Measurements from ENCODE around the gene NOL4L. TPM values are rescaled to one million over a fixed set of nuclear protein-coding genes. Genes with fewer than 3 reads are reported as not detected.

The NOL4L gene
- total and polyA plus RNA-seq, 12 donors: 1.5 to 10.1 (median 5.1) TPM

DNA sequence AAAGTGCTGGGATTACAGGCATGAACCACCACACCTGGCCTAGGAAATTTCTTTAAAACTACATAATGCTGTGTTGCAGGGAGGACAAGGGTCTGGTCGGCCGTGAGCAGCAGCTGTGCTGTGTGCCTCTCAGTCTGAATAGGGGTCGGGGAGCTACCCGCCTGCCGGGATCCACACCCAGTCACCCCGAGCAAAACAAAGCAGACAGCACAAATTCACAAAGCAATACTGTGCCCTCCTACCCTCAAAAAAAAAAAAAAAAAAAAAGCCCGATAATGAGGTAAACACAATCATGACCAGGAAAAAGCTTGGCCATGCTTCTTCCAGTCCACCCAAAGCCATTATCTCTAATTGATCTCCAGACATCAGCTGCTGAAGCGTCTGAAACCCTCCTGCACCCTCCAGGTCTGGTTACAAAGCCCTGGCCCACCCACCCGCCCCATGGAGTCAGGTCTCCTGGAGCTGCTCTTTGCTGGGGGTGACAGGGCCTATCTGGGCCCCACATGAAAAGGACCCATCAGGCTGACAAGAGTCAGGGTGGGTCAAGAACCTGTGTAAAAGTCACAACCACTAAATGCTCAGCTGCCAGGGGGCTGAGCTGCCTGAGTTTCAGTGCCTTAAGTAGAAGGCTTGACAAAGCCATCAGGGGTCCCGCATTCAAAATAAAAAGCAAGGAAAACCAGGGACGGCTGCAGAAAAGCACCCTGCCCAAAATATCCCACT, 88.2 kb downstream of the NOL4L start:
- Histone ChIP-seq H3K27ac (peak overlapping the region in 8 of 10 donors; percentile 27 to 78 (median 43)), H3K36me3 (no peaks in the 10 kb centered on the region), H3K4me3 (no peak overlapping the region), H3K4me1 (peaks cover 0 to 18% (median 14%) of the 10 kb centered on the region in 9 donors), H3K27me3 (no peaks in the 10 kb centered on the region), H3K9me3 (no peaks in the 10 kb centered on the region)
- DNase-seq: no peak
- WGBS, 2 donors: 81 to 82% methylated on average over 11 of the region's 11 CpGs
- intact Hi-C loops (cut with DNase I): no loop called here
- TF ChIP-seq, protein P1, sequence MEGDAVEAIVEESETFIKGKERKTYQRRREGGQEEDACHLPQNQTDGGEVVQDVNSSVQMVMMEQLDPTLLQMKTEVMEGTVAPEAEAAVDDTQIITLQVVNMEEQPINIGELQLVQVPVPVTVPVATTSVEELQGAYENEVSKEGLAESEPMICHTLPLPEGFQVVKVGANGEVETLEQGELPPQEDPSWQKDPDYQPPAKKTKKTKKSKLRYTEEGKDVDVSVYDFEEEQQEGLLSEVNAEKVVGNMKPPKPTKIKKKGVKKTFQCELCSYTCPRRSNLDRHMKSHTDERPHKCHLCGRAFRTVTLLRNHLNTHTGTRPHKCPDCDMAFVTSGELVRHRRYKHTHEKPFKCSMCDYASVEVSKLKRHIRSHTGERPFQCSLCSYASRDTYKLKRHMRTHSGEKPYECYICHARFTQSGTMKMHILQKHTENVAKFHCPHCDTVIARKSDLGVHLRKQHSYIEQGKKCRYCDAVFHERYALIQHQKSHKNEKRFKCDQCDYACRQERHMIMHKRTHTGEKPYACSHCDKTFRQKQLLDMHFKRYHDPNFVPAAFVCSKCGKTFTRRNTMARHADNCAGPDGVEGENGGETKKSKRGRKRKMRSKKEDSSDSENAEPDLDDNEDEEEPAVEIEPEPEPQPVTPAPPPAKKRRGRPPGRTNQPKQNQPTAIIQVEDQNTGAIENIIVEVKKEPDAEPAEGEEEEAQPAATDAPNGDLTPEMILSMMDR (IDR thresholded peaks at IDR 0.05): no peak
- ATAC-seq: no peak

DNA sequence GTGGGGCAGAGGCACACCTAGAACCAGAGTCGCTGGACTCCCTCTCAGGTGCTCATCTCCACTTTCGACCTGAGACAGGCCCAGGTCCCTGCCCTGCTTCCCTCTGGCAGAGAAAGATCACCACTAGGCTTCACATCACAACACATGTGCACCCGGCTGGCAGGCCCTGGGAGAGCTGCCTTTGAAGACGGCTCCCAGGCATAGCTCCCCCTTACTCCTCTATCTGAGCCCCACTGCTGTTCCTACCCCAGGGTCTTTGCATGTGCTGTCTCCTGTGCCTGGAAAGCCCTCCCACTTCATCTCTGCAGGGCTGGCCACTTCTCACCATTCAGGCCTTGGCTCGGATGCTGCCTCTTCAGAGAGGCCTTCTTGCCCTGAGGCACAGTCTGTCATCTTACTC, 89.2 kb downstream of the NOL4L start:
- 97 to 98% methylated on average over 5 of the region's 5 CpGs for WGBS, 2 donors
- ATAC-seq (no peak), DNase-seq (no peak)
- Histone ChIP-seq H3K27ac (no peak overlapping the region), H3K9me3 (no peaks in the 10 kb centered on the region), H3K4me3 (no peak overlapping the region), H3K4me1 (peaks cover 0 to 18% (median 14%) of the 10 kb centered on the region in 9 donors), H3K27me3 (no peaks in the 10 kb centered on the region), H3K36me3 (no peaks in the 10 kb centered on the region)
- intact Hi-C loops (cut with DNase I): no loop called here
- TF ChIP-seq, protein P1 (IDR thresholded peaks at IDR 0.05): no peak

DNA sequence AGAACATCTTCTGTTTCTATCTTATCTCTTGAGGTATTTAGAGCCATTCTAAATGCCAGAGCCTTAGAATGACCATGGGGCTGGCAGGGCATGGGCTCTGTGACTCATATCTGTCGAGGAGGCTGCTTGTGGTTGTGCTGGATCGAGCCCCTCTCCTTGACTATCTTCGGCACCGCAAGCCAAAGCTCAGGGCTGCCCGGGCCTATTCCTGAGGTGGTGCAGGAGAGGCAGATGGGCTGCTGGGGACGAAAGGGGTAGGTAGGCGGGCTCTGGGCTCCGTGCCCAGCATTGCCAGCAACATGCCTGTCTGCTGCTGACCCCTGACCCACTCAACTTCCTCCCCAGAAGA, 89.9 kb downstream of the NOL4L start:
- Histone ChIP-seq H3K27ac (no peak overlapping the region), H3K9me3 (no peaks in the 10 kb centered on the region), H3K36me3 (no peaks in the 10 kb centered on the region), H3K4me1 (peaks cover 0 to 18% (median 14%) of the 10 kb centered on the region in 9 donors), H3K4me3 (no peak overlapping the region), H3K27me3 (no peaks in the 10 kb centered on the region)
- TF ChIP-seq, protein P1 (IDR thresholded peaks at IDR 0.05): no peak
- 77 to 80% methylated on average over 8 of the region's 8 CpGs for WGBS, 2 donors
- intact Hi-C loops (cut with DNase I): no loop called here
- ATAC-seq (no peak), DNase-seq (no peak)

DNA sequence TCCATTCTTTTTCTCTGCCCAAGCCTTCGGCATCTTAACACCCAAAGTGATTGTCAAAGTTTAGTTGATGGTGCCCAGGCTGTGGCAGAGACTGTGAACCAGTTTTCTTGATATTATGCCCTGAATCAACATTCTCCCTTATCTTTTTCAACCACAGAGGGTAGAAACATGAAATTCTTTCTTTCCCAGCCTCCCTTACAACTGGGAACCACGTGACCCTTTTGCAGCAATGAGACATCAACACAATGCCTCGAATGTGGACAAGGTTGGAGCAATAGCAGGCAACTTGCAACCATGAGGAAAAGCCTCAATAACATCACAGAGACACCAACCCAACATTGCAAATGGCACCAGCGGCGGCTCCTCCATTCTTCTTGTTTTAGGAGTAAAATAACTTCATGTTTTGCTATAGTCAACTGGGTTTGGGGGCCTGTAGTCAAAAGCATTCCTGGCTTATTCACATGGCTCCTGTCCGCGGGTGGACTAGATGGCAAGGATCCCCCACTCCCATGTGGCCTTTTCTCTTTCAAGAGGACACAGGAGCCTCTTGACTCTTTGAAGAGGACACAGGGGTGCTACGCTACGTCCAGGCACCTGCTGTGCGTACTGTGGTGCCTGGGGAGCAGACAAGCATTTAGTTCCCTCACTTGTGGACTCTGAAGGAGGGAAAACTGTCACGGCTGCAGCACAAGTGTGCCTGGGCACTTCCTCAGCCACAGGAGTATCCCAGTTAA, 90.5 kb downstream of the NOL4L start:
- Histone ChIP-seq H3K4me3 (no peak overlapping the region), H3K9me3 (no peaks in the 10 kb centered on the region), H3K27me3 (no peaks in the 10 kb centered on the region), H3K27ac (no peak overlapping the region), H3K36me3 (no peaks in the 10 kb centered on the region), H3K4me1 (peaks cover 0 to 18% (median 14%) of the 10 kb centered on the region in 9 donors)
- TF ChIP-seq, protein P1 (IDR thresholded peaks at IDR 0.05): no peak
- no peak for ATAC-seq
- no peak for DNase-seq
- intact Hi-C loops (cut with DNase I): no loop called here
- WGBS, 2 donors: 87 to 90% methylated on average over 11 of the region's 11 CpGs
